ENCODE data around the gene DEPDC1B.
"Not testable (repeated sequence)": the region's sequence is repeated elsewhere in the genome, so short reads cannot be mapped to it uniquely, and the experiment has no call there.

Gene DEPDC1B

GRCh38 chr5:60699609-60700415 lies at the start of gene DEPDC1B:
DEPDC1B (minus strand) TSS chr5:60700166; CDS start chr5:60700093, 73 bp downstream.
- peak; percentile 91 for DNase-seq

GRCh38 chr5:60744682-60745081 lies 44.7 kb upstream of the DEPDC1B start:
- DNase-seq, result no peak

- DNase-seq, result no peak
Measured at GRCh38 chr5:60743511-60744314, 43.7 kb upstream of the DEPDC1B start.

- no peak for DNase-seq
Measured at GRCh38 chr5:60740322-60740721, 40.4 kb upstream of the DEPDC1B start.

GRCh38 chr5:60738933-60739332 lies 39.0 kb upstream of the DEPDC1B start:
- DNase-seq, result no peak

GRCh38 chr5:60738461-60738860 lies 38.5 kb upstream of the DEPDC1B start:
- DNase-seq, result no peak

- not testable (repeated sequence) for DNase-seq
Measured at GRCh38 chr5:60730858-60731257, 30.9 kb upstream of the DEPDC1B start.

GRCh38 chr5:60727033-60727679 lies 27.2 kb upstream of the DEPDC1B start:
- no peak for DNase-seq

- no peak for DNase-seq
Measured at GRCh38 chr5:60724126-60724525, 24.2 kb upstream of the DEPDC1B start.

- DNase-seq, result no peak
Measured at GRCh38 chr5:60722416-60722815, 22.4 kb upstream of the DEPDC1B start.

GRCh38 chr5:60719329-60719728 lies 19.4 kb upstream of the DEPDC1B start:
- no peak for DNase-seq

- no peak for DNase-seq
Measured at GRCh38 chr5:60718166-60718892, 18.4 kb upstream of the DEPDC1B start.

- not testable (repeated sequence) for DNase-seq
Measured at GRCh38 chr5:60715201-60715928, 15.4 kb upstream of the DEPDC1B start.

- DNase-seq, result no peak
Measured at GRCh38 chr5:60712950-60713349, 13.0 kb upstream of the DEPDC1B start.

- not testable (repeated sequence) for DNase-seq
Measured at GRCh38 chr5:60711892-60712291, 11.9 kb upstream of the DEPDC1B start.

- DNase-seq, result no peak
Measured at GRCh38 chr5:60710362-60710761, 10.4 kb upstream of the DEPDC1B start.

GRCh38 chr5:60705144-60705543 lies 5.2 kb upstream of the DEPDC1B start:
- DNase-seq, result no peak

- no peak for DNase-seq
Measured at GRCh38 chr5:60703944-60704343, 4.0 kb upstream of the DEPDC1B start.

GRCh38 chr5:60701321-60701968 lies 1.5 kb upstream of the DEPDC1B start:
- no peak for DNase-seq

GRCh38 chr5:60700416-60700757 lies 421 bp upstream of the DEPDC1B start:
- DNase-seq, result no peak

- no peak for DNase-seq
Measured at GRCh38 chr5:60699288-60699608, 718 bp downstream of the DEPDC1B start.

- no peak for DNase-seq
Measured at GRCh38 chr5:60698336-60698735, 1.6 kb downstream of the DEPDC1B start.

Data from stimulated activated CD8-positive, alpha-beta memory T cell treated with anti-CD3 and anti-CD28 coated beads, Interleukin-4, amount 100 ng/mL, for 48 hours (primary cell).